AG09319 (cell line): ENCODE measurements around the gene GEMIN8.
A peak's percentile ranks its signal among the peaks of the same experiment; 100 is the strongest.

Experiments used
- DNase-seq: peaks from one replicate; pipeline ENCODE4 v3.0.0-alpha.2; 2010; ENCODE audit warnings: low read depth; ENCODE audit errors: extremely low read depth
- TF ChIP-seq, protein P1 (sequence below): IDR thresholded peaks from 2 replicates; pipeline ENCODE4 v1.5.1; 2011; ENCODE audit warnings: low read depth, mild to moderate bottlenecking, inconsistent platforms, low read length, moderate library complexity

The GEMIN8 gene

DNA sequence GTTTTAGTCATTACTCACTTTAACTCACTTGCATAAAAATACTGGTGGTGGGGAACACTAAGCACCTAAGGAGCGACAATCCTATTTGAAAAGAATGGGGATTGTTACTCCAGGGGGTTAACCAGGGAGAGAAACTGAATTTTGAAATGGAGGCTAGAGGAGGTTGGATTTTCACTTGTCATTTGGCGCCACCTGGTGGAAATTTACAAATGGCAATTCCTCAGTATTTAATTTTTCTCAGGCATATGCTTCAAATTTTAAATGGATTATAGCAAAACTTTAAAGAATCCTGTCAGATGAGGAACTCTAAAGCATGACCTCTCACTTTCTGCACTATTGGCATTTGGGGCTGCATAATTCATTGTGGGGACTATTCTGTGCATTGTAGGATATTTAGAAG, 2.7 kb upstream of the GEMIN8 start:
- TF ChIP-seq, protein P1, sequence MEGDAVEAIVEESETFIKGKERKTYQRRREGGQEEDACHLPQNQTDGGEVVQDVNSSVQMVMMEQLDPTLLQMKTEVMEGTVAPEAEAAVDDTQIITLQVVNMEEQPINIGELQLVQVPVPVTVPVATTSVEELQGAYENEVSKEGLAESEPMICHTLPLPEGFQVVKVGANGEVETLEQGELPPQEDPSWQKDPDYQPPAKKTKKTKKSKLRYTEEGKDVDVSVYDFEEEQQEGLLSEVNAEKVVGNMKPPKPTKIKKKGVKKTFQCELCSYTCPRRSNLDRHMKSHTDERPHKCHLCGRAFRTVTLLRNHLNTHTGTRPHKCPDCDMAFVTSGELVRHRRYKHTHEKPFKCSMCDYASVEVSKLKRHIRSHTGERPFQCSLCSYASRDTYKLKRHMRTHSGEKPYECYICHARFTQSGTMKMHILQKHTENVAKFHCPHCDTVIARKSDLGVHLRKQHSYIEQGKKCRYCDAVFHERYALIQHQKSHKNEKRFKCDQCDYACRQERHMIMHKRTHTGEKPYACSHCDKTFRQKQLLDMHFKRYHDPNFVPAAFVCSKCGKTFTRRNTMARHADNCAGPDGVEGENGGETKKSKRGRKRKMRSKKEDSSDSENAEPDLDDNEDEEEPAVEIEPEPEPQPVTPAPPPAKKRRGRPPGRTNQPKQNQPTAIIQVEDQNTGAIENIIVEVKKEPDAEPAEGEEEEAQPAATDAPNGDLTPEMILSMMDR, result peak; percentile 61
- no peak for DNase-seq

DNA sequence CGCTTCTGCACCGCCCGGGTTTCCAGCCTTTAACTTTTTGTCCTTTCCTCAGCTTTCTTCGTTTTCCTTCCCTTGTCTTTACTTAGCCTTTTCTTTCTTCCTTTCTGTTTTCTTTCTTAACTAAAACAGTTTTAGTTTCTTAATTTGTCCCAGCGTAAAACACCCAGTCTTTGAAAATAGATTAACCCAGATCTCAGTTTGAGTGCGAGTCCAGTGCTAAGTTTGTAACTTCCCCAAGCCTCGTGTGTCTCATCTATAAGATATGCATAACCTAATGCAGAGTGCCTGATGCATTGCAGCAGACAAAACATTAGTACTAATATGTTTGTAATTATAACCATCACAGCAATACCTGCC, 460 bp upstream of the GEMIN8 start:
- DNase-seq, result no peak
- TF ChIP-seq, protein P1, result no peak

DNA sequence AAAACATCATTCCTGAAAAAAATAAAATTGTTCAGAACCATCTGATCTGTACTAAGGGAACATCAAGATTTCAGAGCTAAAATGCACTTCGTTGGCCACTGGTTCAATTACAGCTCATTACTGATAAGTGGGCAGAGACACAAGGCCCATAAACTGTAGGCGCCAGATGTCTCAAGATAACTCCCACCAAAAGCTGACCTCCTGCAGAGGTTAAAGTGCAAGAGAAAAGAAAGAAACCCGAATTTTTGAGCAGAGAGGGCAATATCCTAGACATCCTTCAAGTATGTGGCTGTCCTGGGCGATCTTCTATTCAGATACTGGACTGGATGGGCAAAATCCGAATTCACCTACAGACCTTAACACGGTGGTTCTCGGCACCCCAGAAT, 660 bp downstream of the GEMIN8 start:
- DNase-seq, result no peak
- TF ChIP-seq, protein P1, result no peak

DNA sequence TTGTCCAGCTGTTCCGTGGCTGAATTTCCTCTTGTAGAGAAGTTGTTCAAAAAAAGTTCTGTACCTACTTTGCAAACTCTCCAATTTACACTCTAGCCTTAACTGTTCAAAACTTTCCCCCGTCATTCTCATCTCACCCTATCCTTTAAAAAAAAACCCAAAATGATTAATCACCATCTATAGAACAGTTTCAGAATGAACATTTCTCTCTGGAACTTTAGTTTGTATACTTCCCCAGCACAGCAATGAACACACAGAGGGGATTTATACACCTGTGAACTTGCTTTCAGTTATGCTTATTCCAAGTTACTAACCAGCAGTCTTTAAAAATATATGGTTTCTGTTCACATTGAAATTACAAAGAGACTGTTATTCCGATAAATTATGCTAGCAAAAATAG, 1.2 kb downstream of the GEMIN8 start:
- DNase-seq, result no peak
- TF ChIP-seq, protein P1, result no peak

DNA sequence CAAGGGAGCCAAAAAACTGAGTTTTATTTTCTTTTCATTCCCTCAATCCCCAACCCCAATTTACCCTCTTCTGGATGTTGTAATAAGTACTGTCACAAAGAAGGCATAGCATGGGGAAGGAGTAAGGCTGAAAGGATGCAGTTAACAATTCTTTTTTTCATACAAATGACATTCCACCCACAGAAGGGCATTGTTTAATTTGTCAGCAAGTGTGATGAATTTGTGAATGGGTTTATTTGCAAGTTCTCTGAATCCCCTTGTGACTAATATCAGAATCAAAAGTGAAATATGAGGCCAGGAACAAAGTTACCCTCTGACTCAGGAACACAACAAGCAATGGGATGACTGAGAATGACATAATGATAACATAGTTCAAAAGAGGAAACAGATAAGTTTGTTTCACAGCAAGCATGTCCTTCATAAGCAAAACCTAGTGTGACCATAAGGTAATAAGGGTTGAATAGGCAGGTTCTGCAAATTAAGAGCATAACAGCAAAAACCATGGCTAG, 2.1 kb downstream of the GEMIN8 start:
- TF ChIP-seq, protein P1, result no peak

DNA sequence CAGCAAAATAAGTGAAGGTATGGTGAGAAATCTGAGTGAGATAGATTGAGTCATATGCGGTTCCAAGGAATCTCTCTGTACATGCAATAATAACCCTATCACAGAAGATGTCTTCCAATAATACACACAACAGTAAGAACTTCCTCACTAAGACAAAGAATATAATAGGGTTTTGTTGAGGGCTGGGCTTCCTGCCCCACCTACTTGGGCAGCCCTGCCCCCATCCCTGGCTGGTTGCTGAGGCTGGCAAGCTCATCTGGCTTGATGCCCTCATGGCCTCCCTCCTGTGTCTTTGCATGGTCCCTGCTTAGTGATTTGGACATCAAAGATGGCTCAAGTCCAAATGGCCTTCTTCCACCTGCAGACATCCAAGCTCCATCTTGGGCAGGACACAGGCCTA, 2.7 kb downstream of the GEMIN8 start:
- DNase-seq, result no peak
- TF ChIP-seq, protein P1, result no peak

More for the DNA sequence above, 2.1 kb downstream of the GEMIN8 start:
- no peak for DNase-seq

DNA sequence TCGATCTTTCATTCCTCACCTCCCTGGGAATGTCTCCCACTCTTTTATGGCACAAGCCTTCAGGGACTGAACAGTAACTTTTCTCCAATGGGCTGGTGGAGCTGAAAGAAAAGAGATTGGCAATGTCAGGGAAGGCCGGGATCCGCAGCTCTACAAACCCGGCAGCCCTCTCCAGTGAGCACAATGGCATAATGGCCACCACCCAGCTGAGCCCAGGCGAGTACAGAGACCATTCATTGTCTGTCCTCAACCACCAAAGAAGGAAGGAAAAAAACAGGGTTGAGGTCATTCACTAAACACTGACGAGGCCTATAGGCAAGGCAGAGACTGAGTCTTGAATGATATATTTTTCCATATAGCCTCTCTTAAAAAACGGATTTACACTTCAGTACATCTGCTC, 3.6 kb downstream of the GEMIN8 start:
- TF ChIP-seq, protein P1, result no peak
- DNase-seq, result no peak
